ENCODE results near the gene DBNL.

The DBNL gene

DNA sequence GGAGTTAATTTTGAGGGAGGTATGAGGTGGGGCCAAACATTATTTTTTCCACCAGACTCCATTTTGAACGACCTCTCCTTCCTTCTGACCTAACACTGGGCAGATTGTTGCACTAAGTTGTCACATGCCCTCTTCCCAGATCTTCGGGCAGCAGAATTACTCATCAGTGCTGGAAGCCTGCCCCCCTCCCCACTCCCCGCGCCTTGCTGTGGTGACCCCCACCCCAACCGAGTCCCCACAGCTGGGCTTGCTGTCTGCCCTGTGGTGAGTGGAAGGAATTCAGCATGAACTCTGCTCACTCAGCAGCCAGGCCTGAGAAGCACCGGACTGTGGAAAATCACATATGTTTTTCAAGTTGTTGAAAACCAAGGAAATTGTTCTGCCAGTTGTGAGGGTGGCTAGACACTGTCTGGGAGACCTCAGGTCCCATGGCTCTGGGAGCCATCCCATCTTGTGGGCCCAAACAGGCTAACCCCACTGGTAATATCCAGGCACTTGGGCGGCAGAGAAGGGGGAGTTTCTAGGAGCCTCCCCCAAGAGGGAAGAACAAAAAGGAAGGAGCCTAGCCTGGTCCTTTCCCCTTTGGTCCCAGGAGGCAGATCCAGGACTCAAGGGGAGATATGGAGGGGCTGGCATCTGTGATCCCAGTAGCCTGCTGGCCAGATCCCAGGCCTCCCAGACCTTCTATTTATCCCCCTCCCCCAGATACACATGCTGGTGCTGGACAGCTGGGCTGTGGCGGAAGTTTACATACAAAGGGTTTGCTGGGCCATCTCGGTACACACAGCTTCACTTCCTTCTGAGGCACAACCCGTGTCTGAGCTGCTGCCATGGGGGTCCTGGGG, 56.2 kb downstream of the DBNL start:
- no peak for DNase-seq

DNA sequence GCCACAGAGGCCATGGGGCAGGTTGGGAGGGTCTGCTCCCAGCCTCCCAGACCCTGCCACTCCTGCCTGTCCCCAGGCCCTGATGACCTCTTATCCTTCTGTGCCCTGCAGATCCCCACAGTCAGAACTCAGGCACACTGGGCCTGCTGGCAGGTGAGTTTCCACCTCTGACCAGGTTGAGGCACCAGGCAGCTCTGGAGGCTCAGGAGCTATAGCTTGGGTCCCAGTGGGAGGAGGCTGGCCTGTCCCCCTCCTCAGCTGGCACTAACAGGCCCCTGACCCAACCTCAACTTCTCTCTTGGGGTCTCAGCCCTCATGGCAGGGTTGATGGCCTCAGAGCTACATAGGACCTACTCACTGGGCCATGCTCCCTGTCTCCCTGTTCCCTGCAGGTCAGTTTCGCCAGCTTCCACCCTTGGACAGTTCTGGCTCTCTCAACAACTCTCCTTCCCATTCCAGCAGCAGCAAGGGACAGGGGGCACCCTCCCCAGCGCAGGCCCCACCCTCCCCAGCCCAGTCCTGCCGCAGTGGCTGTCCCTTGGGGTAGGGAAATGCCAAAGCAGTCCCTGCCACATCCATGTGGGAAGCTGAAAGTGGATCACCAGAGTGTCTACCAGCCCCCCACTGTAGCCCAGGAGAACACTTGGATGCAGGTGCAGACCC, 56.9 kb downstream of the DBNL start:
- no peak for DNase-seq

DNA sequence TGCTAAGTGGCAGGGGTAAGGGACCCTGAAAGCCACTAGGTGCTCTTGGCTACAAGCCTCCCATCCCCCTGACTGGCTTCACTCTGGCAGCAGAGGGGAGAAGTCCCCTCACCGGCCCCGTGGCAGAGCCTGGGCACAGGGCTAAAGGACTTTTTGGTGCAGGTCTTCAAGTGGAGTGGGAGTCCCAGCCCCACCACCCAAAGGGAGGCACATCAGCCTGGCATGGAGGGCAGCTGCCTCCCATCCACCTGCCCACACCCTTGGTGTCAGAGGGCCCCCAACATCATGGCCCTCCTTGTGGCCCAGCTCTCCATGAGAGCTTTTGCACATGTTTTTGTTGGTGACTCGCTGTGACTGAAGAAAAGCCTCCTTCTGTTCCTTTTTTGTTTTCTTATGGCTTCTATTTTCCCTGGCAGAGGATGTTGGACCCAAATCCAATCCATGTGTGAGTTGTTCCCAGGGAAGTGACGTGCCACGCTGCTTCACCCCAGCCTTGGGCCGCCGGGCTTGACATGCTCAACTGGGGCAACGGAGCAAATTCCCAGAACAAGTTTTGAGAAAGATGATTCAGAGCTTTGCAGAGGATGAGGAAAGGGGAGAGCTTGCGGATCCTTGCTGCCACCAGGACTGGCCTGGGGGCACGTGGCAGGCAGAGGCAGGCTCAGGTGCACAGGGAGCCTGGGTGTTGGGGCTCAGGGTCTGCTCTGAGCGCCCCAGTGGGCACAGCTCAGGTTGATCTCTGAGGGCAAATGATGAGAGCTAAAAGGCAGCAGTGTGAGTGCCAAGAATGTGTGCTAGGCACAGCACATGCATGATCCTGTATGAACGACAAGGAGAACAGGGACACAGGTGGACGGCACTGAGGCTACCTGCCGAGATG, 57.7 kb downstream of the DBNL start:
- DNase-seq: no peak

DNA sequence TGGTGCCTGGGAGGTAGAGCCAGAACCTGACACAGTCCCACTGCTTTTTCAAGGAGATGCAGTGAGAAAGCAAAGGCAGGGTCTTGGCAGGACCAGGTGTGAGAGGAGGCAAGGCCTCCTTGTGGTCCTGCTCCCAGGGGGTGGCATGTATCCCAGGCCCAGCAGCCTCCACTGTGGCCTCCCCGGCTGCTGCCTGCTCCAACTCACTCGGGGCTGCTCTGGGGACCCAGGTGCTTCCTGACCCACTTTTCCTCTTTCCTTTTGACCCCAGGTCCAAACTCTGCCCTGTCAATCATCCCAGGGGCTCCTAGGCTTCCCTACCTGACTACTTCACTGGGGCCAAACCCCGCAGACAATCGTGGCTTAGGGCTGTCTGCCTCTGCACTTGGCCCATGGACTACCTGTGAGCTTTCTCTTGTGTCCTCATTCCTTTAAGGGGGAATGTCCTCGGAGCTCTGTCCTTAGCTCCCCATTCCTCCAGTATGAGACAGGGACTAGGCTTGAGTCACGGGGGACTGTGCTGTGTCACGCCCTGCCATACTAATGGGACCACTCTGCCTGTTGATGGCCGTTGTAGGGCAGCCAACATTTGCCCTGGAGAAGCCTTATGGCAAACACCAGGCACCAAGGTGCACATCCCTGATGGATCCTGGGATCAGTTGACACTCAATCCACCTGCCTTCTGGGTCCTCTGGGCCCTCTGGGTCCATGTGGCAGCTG, 58.5 kb downstream of the DBNL start:
- no peak for DNase-seq

DNA sequence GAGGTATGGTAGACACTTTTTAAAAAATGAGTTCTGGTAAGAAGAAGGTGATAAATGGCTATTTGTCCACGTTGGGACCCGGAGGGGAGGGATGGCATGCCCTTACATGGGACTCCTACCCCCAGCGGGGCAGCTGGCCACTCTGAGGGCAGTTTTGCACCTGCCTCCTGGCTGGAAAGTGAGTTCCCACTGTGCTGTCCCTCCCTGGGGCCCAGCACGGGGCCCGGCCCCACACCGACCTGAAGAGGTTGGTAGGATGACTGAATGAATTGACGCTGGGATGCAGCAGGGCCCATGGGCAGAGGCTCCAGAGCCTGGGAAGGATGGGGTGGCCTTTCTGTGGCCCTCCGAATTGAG, 59.0 kb downstream of the DBNL start:
- DNase-seq: no peak

DNA sequence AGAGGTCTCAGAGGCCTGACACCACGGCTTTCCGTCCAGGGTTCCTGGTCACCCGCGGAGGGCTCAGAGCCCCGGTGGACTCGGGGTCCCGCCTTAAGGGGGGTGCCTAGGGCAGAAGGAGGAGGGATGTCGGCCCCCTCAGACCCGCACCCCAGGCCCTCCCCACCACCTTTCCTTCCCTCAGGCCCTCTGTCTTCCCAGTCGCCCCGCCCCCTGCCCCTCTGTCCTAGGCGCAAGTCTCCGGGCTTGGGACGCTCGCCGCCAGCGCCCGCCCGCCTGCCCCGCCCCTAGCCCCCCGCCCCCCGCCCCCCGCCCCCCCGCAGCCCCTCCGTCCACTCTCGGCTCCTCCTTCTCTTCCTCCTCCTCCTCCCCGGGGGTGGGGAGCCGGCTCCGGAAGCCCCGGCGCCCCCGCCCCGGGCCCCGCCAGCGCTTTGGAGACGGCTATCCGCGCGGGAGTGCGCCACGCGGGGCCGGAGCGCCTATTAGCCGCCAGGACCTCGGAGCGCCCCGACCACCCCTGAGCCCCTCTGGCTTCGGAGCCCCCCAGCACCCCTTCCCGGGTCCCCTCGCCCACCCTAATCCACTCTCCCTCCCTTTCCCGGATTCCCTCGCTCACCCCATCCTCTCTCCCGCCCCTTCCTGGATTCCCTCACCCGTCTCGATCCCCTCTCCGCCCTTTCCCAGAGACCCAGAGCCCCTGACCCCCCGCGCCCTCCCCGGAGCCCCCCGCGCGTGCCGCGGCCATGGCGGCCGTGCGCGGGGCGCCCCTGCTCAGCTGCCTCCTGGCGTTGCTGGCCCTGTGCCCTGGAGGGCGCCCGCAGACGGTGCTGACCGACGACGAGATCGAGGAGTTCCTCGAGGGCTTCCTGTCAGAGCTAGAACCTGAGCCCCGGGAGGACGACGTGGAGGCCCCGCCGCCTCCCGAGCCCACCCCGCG, 59.7 kb downstream of the DBNL start, which contains the start of gene AEBP1:
Gene AEBP1, plus strand, starts transcription at position 423 of the 937 bp plus-strand sequence. Its CDS starts 321 bp downstream, at position 744.
- DNase-seq: no peak

DNA sequence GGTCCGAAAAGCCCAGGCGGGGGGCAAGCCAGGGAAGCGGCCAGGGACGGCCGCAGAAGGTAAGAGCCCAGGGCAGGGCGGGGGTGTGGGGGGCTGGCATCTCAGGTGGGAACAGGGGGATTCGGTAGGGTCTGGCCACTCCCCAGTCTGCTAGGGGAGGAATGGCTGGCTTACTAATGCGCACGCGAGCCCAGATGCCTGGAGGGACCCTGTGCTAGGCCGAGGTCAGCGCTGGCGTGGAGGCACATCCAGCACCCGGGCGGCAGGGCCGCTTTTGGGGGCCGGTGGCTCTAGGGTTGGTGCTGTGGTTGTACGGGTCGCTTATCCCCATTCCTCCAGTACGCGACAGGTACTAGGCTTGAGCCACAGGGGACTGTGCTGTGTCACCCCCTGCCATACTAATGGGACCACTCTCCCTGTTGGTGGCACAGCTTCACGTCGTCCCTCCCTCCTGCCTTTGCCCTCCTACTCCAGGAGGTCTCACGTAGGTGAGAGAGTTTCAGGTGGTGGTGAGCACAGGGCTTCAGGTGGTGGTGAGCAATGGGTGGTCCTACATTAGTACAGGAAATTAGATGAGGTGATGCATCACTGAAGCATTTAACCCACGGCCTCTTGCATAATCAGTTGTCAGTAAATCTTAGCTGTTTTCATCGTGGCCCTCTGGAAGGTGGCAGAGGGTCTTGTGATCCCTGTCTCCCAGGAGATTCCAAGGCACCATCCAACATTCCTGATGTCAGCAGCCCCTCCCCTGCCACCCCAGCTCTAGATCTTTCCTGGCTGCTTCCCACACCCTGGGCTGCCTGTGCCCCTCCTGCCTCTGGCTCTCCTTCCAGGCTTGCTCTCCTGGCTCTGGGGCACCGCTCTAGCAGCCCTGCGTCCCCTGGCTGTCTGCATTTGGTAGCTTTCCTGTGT, 60.6 kb downstream of the DBNL start:
- no peak for DNase-seq

DNA sequence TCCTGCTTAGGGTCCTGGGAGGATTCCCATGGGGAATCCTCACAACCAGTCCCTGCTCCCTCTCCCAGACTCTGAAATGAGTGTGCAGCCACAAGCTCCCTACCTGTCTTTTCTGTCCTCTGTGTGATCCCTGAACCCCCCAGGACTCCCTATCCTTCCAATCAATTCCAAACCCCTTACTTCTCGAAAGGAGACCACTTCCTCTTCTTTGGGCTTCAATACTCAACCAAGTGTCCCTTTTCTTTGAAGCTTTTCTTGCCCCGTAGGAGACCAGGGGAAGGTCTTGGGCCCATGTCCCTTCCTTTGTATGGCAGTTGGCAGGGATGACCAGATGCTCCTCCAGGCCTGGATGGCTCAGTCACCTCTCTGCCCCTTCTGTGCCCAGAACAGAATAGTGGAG, 61.3 kb downstream of the DBNL start:
- no peak for DNase-seq

DNA sequence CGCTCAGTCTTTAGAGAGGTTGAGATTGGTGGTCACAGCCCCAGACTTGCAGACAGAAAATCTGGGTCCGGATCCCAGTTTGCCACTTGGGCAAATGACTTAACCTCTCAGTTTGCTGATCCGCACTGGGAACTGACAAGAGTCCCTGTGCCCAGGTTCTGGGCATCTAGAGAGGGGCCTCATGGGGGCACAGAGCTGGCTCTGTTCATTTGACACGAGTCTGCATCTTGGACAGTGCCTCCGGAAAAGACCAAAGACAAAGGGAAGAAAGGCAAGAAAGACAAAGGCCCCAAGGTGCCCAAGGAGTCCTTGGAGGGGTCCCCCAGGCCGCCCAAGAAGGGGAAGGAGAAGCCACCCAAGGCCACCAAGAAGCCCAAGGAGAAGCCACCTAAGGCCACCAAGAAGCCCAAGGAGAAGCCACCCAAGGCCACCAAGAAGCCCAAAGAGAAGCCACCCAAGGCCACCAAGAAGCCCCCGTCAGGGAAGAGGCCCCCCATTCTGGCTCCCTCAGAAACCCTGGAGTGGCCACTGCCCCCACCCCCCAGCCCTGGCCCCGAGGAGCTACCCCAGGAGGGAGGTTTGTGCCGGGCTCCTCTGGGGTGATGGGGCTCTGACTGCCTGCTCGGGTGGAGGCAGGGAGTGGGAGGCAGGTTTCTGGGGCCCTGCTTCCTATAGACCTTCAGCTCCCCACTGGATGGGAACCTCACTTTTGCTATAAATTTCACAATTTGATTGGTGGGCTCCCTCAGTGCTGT, 62.0 kb downstream of the DBNL start:
- no peak for DNase-seq

DNA sequence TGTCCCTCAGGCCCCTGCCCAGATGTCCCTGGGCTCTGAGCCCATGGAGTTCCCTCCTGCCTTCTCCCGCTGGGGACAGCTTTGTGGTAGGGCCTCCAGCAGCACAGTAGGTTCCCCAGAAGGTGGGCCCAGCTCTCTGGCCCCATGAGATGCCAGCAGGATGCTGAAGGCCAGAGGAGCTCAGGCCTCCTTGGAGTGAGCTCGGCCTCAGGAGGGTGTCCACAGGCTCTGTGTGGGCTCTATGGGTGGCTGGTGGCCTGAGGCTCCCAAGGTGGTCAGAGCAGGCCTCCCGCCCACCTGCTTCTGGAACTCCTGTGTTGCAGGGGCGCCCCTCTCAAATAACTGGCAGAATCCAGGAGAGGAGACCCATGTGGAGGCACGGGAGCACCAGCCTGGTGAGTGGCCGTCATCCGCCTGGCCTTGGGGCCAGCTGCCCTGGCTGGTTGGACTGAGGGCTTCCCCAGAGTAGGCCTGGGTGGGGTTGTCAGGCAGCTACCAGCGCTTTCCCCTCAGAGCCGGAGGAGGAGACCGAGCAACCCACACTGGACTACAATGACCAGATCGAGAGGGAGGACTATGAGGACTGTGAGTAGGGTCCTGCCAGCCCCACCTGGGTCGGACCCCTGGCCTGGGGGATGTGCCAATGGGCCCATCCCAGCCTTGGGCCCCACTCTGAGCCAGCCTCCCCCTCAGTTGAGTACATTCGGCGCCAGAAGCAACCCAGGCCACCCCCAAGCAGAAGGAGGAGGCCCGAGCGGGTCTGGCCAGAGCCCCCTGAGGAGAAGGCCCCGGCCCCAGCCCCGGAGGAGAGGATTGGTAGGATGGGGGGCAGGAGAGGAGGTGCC, 62.8 kb downstream of the DBNL start:
- no peak for DNase-seq

DNA sequence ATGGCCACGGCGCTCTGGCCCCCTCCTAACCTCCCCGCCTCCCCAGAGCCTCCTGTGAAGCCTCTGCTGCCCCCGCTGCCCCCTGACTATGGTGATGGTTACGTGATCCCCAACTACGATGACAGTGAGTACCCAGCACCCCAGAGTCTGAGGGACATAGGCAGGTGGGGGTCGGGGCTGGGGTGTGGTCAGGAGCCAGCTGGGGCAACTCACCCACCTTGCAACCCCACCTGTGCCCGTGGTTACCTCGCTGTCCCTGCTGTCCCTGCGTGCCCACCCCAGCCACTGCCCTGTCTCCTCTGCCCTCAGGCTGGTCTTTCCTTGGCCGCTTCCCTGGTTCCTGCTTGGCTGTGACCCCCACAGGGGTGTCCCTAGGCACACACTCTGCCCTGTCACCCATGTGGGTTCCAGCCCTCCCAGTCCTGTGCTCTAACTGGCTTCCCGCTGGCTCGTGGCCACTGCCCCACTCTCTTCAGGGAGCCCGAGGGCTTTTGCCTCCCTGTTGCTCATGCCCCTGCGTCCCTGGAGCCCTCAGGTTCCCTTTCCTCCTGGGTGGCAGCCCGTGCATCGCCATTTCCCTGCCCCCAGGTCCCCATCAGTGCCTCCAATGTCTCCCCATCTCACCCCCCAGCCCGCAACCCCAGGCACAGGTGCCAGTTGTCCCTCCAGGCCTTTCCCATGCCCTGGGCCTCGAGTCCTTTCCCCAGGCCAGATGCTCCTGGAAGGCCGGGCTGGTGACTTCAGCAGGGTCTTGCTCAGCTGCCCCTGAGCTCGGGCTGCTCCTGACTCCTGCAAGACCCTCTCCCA, 63.7 kb downstream of the DBNL start:
- no peak for DNase-seq

DNA sequence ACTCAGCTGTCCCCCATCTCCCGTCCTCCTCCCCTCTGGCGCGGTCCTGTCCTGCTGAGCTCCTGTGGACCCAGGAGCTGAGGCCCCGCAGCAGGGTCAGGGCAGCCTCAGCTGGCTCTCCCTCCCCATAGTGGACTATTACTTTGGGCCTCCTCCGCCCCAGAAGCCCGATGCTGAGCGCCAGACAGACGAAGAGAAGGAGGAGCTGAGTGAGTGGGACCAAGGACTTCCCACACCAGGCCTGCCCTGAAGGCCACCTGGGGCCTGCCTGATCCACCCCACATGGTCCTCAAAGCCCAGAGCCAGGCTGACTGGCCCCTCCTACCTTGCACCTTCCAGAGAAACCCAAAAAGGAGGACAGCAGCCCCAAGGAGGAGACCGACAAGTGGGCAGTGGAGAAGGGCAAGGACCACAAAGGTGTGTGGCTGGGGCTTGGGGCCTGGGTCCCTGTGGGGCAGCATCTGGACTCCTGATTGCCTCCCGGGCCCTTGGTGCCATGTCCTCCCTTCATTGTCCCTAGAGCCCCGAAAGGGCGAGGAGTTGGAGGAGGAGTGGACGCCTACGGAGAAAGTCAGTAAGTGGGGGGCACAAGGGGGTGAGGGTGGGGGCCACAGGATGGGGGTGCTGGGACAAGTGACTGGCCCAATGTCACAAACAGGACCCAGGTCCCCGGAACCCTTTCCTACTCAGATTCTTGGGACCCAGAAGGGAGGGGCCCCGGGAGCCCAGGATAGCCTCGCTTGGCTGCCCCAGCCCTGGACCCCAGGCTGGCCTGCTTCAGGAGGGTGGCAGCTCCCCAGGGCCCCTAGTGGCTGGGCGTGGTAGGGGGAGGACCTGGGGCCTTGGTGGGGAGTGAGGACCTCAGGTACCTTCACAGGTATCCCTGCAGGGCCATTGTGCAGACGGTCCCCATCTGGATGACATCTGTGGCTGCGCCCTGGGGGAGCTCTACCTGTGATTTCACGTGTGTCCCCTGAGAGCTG, 64.6 kb downstream of the DBNL start:
- no peak for DNase-seq

DNA sequence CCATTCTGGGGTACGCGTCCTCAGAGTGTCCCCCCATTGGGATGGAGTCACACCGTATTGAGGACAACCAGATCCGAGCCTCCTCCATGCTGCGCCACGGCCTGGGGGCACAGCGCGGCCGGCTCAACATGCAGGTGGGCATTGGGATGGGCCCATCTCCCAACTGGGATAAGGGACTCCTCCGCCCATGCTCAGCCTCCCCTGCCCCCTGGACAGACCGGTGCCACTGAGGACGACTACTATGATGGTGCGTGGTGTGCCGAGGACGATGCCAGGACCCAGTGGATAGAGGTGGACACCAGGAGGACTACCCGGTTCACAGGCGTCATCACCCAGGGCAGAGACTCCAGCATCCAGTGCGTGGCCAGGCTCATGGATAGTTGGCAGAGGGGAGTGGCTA, 65.5 kb downstream of the DBNL start:
- DNase-seq: no peak

DNA sequence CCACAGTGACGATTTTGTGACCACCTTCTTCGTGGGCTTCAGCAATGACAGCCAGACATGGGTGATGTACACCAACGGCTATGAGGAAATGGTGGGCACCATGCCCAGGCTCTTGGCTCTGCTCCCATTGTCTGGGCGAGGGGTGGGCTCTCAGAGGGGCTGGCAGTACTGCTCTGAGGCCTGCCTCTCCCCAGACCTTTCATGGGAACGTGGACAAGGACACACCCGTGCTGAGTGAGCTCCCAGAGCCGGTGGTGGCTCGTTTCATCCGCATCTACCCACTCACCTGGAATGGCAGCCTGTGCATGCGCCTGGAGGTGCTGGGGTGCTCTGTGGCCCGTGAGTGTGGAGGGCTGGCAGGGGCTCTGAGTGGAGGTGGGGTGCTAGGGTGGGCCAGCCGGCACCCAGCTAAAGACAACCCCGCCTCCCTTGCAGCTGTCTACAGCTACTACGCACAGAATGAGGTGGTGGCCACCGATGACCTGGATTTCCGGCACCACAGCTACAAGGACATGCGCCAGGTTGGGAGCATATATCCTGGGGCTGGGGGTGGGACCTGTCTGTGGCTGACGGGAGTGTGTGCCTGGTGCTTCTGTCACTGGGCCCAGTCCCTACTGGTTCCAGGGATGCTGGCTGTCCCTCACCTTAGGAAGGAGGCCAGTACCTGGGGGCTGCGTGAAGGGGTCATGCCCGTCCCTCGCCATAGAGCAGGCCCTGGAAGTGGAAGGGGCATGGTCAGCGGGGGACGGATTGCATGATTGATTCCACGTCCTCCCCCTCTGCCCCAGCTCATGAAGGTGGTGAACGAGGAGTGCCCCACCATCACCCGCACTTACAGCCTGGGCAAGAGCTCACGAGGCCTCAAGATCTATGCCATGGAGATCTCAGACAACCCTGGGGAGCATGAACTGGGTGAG, 66.5 kb downstream of the DBNL start:
- DNase-seq: no peak
